Esophagus (tissue), 2 donors: ENCODE data around the gene APLF. TPM values are rescaled to one million over a fixed set of nuclear protein-coding genes. Genes with fewer than 3 reads are reported as not detected.

Experiments
- H3K27ac ChIP-seq, 2 donors: one replicate each; pipeline ENCODE4 v1.5.1; 2013; ENCODE audit warnings: low read depth in 2 of 2, mild to moderate bottlenecking in 2 of 2, inconsistent platforms in 1 of 2, low read length in 1 of 2, moderate library complexity in 1 of 2
- H3K27me3 ChIP-seq, 2 donors: one replicate each; pipeline ENCODE4 v1.6.1; 2013; ENCODE audit warnings: low read length in 2 of 2, control low read depth in 1 of 2, mild to moderate bottlenecking in 1 of 2; ENCODE audit not compliant: insufficient read depth in 2 of 2, control insufficient read depth in 1 of 2
- H3K36me3 ChIP-seq, 2 donors: one replicate each; pipeline ENCODE4 v1.6.1; 2013; ENCODE audit warnings: low read length in 1 of 2; ENCODE audit not compliant: control insufficient read depth in 2 of 2, insufficient read depth in 2 of 2
- H3K4me1 ChIP-seq, 2 donors: one replicate each; pipeline ENCODE4 v1.6.1; 2013; ENCODE audit warnings: low read length in 1 of 2; ENCODE audit not compliant: control insufficient read depth in 2 of 2, insufficient read depth in 2 of 2
- H3K4me3 ChIP-seq, 2 donors: one replicate each; pipeline ENCODE4 v1.5.1; 2013; ENCODE audit warnings: low read length in 2 of 2, mild to moderate bottlenecking in 2 of 2, low read depth in 1 of 2, moderate library complexity in 1 of 2
- H3K9me3 ChIP-seq, 2 donors: one replicate each; pipeline ENCODE4 v1.6.1; 2013; ENCODE audit warnings: mild to moderate bottlenecking in 2 of 2, low read depth in 1 of 2, low read length in 1 of 2, moderate library complexity in 1 of 2; ENCODE audit not compliant: control insufficient read depth in 2 of 2, insufficient read depth in 1 of 2
- WGBS, 2 donors: extraction: QIAGEN DNeasy Blood & Tissue Kit; methylation state at CpG; one replicate each; pipeline ENCODE4 v1.1.7; 2013; 5-methylcytosine and 5-hydroxymethylcytosine counted together
- polyA plus RNA-seq, 2 donors: library from polyadenylated mRNA; stranded (reverse); fragments of 200-250 nt; gene quantifications; one replicate each; pipeline ENCODE4 v1.2.3, GENCODE V29; 2013
- donor health status: healthy with polysubstance abuse.
- donor health status: Bipolar disorder and iron deficiency.

APLF gene
- polyA plus RNA-seq, 2 donors: 1.1 to 1.3 TPM

DNA sequence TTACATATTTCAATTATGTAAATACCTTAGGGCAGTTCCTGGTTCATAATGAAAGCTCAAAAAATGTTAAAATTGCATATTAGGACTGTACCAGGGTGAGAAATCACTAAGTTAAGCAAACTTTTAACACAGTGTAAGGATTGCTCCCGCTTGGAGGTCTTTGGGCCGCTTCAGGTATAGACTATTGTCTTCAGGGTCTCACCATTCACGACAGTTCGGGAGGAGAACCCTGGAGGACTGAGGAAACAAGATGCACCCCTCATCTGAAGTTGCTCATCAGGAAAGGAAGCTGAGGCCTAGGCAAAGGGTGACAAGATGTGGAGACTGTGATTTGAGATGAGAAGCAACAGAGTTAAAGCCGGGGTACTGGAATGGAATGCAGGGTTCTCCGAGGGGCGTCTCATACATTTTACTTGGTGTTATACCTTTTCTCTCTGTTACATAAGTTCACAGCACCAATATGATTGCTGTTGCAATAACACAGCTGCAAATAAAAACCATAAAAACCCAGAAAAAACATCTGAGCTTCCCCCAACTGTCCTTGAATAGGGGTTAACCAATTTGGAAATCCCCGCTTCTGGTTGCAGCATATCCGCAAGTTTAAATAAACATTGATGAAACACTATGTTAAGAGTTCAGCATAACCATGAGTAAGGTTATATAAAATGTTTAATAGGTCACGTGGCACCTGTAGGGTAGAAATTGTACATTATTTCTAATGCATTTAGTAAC lies 40.4 kb upstream of the APLF start:
- 60 to 64% methylated on average over 10 of the region's 10 CpGs for WGBS, 2 donors
- Histone ChIP-seq H3K36me3 (no peaks in the 10 kb centered on the region), H3K27me3 (no peaks in the 10 kb centered on the region), H3K27ac (no peak overlapping the region), H3K4me1 (peaks cover 0 to 2% of the 10 kb centered on the region in 2 donors), H3K4me3 (no peak overlapping the region), H3K9me3 (no peaks in the 10 kb centered on the region)

DNA sequence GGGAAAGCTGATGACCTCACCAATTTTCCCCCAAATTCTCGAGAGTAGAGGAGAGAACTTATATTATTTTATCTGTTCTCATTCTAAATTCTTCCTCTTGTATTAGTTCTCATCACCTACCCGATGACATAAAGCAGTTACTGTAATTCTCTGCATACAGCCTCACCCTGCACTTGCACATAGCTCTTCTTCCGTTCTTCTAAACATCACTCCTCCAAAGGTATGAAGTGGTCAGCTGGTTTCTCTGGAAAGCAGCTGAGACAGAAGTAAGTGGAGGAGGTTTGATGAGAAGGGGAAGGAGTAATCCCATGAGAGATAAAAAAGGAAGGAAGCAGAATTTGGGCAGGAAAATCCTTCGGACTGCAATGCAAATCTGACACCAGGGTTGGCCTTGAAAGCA lies 39.3 kb upstream of the APLF start:
- Histone ChIP-seq H3K4me3 (no peak overlapping the region), H3K4me1 (peaks cover 0 to 8% of the 10 kb centered on the region in 2 donors), H3K27ac (no peak overlapping the region), H3K36me3 (no peaks in the 10 kb centered on the region), H3K9me3 (no peaks in the 10 kb centered on the region), H3K27me3 (no peaks in the 10 kb centered on the region)
- 68 to 70% methylated on average over 4 of the region's 4 CpGs for WGBS, 2 donors

DNA sequence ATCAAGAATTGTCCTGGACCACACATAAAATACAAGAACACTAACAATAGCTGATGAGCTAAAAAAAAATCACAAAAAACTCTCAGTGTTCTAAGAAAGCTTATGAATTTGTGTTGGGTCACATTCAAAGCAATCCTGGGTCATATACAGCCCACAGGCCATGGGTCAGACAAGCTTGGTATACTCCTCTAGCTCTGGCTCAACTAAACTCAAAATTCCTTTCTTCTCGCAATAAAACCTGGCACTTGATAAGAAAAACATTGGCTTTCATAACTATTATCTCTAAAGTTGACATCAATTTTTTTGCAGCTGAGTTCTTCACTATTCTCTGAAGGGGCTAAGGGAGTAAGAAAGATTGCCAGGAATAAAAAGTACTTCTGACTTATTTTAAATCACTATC lies 38.6 kb upstream of the APLF start:
- Histone ChIP-seq H3K27ac (no peak overlapping the region), H3K36me3 (no peaks in the 10 kb centered on the region), H3K4me3 (no peak overlapping the region), H3K9me3 (no peaks in the 10 kb centered on the region), H3K27me3 (no peaks in the 10 kb centered on the region), H3K4me1 (peaks cover 0 to 13% of the 10 kb centered on the region in 2 donors)
- 64 to 68% methylated on average over 1 of the region's 1 CpG for WGBS, 2 donors

DNA sequence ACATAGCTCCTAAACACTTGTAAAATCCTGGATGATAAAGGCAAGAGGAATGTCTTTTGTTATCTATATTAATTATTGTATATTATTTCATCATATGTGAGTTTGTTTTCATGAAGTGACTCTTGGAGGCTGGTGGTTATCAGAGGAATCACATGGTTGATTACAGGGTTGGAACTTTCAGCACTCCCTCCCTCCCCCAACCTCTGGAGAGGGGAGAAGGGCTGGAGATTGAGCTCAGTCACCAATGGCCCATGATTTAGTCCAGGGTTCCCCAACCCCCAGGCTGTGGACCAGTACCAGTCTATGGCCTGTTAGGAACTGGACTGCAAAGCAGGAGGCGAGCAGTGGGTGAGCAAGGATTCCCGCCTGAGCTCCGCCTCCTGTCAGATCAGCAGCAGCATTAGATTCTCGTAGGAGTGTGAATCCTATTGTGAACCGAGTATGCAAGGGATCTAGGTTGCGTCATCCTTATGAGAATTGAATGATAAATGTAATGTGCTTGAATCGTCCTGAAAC lies 38.0 kb upstream of the APLF start:
- WGBS, 2 donors: 81% methylated on average over 7 of the region's 7 CpGs
- Histone ChIP-seq H3K36me3 (no peaks in the 10 kb centered on the region), H3K27ac (no peak overlapping the region), H3K4me3 (no peak overlapping the region), H3K9me3 (no peaks in the 10 kb centered on the region), H3K27me3 (no peaks in the 10 kb centered on the region), H3K4me1 (peaks cover 0 to 13% of the 10 kb centered on the region in 2 donors)

DNA sequence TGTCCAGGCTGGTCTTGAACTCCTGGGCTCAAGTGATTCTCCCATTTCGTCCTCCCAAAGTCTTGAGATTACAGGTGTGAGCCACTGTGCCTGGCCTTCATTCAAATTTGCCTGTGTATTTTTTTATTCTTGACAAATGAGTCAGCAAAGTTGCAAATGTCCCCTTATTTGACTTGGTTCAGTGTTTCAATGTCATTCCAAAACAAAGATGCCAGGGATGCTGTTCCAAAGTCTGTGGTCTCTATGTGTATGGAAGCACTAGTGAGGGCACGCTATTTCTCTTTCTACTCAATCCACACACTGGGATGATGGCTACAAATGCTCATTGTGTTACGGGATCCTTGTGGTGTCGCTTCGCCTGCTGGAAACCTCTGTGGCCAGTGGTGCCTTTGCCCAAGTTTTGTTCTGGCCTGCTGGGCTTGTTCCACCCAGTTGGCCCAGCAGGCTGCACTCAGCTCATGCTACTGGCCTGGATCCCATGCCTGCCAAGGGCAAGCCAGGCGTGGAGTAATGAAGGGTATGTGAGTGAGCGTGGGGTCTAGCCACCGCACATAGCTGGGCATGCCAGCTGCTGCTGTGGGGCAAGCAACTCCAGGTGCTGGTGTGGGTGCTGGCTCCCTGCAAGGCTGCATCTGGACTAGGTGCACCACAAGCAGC lies 35.9 kb upstream of the APLF start:
- H3K27ac ChIP-seq: no peak overlapping the region
- H3K4me3 ChIP-seq: no peak overlapping the region
- H3K36me3 ChIP-seq: no peaks in the 10 kb centered on the region
- H3K4me1 ChIP-seq: peaks cover 3 to 11% of the 10 kb centered on the region in 2 donors
- no peaks in the 10 kb centered on the region for H3K9me3 ChIP-seq
- 63 to 74% methylated on average over 8 of the region's 8 CpGs for WGBS, 2 donors
- no peaks in the 10 kb centered on the region for H3K27me3 ChIP-seq

DNA sequence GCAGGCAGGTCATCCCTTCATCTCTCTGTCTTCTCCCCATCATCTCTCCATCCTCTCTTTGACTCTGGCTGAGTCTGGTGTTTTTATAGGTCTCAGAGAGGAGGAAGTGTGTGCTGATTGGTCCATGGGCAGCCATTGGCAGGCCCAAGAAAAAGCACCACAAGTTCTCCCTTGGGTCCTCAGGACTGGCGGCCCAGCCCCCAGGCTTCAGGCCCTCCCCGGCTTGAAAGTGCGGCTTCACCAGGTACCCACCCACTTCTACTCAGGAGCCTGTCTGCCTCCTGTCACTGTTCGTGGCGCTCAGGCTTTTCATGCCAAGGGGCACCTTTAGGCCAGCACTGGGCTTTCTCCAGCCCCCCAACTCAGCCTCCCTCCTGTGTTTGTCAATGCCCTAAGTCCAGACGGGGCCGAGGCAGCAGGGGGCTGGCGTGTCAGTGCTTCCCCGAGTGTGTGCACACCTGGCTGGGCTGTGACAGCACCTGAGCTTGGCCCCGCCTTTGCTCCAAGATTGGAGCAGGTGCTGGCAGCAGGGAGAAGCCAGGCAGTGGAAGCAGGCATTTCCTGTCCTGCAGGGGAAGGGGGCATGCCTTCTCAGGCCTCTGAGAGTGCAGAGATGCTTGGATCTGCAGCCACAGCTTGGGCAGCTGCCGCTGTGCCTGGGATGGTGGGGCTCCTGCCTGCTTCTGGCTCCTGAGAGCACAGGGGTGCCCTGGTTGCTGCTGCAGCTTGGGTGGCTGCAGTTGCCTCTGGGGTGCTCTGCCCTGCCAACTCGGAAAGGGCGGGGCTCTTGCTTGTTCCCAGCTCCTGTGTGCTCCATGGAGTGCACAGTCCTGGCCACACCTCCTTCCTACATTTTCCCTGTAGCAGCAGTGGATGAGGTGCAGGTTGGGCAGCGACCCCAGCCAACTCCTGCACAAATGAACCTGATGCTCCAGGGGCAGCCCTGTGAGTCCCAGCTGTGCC lies 34.4 kb upstream of the APLF start:
- no peaks in the 10 kb centered on the region for H3K9me3 ChIP-seq
- H3K27me3 ChIP-seq: no peaks in the 10 kb centered on the region
- H3K4me3 ChIP-seq: no peak overlapping the region
- H3K36me3 ChIP-seq: no peaks in the 10 kb centered on the region
- peaks cover 3 to 11% of the 10 kb centered on the region in 2 donors for H3K4me1 ChIP-seq
- 60 to 69% methylated on average over 14 of the region's 14 CpGs for WGBS, 2 donors
- H3K27ac ChIP-seq: peak overlapping the region in 1 of 2 donors; percentile 24

DNA sequence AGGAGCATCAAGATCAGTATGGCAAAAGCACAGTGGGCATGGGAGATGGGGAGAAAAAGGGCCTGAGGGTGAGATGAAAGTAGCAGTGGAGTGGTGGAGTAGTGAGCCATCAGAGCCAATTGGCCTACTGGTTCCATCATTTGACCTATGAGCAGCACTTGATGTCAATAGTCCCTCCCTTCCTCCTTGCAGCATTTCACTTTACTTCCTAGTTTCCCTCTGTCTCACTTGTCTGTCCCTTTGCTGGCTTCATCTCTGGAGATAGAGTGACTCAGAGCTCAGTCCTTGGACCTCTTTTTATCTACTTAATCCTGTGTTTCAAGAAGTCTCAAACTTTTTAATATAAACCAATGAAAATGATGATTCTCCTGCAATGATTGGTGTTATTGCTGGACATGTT lies 32.4 kb upstream of the APLF start:
- no peak overlapping the region for H3K27ac ChIP-seq

DNA sequence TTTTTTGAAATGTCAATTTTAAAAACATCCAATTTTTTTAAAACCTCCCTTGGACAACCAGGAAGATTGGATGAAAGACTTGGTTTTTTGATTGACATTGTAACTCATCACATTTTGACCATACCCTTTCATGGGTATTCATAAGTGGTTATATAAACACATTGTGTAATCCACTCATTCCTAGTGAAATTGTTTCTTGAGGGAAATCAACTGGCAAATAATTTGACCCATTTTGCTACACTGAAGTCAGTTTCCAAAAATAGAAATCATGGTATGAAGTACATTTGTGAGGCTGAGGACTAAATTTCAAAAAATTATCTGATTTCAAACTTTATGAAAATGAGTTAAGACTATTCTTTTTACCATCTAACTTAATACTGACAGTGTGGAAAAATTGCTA lies 31.8 kb upstream of the APLF start:
- Histone ChIP-seq H3K9me3 (no peaks in the 10 kb centered on the region), H3K4me1 (peaks cover 3 to 11% of the 10 kb centered on the region in 2 donors), H3K27me3 (no peaks in the 10 kb centered on the region), H3K27ac (no peak overlapping the region), H3K4me3 (no peak overlapping the region), H3K36me3 (no peaks in the 10 kb centered on the region)

More for the DNA sequence above, 32.4 kb upstream of the APLF start:
- Histone ChIP-seq H3K9me3 (no peaks in the 10 kb centered on the region), H3K4me1 (peaks cover 3 to 11% of the 10 kb centered on the region in 2 donors), H3K36me3 (no peaks in the 10 kb centered on the region), H3K27me3 (no peaks in the 10 kb centered on the region), H3K4me3 (no peak overlapping the region)

DNA sequence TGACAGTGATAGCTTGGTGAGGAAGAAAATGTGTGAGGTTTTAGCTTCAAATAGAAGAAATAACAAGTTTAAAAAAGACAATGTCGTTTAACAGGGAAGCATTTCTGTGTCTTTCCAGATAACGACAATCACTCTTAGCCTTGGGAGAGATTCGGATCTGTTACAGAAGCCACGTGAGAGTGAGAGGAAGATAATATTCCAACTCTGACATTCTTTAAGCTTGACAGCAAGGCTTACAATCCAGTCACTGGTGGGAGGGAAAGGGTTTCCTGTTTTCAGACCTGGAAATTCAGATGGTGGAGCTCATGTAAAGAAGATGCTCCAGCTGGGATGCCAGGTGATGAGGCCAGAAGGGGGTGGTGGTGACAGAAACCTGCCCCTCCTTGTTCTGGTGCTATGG lies 31.1 kb upstream of the APLF start:
- WGBS, 2 donors: 57 to 58% methylated on average over 4 of the region's 4 CpGs
- Histone ChIP-seq H3K4me3 (no peak overlapping the region), H3K9me3 (no peaks in the 10 kb centered on the region), H3K4me1 (peaks cover 3 to 11% of the 10 kb centered on the region in 2 donors), H3K36me3 (no peaks in the 10 kb centered on the region), H3K27ac (peak overlapping the region in 1 of 2 donors; percentile 41), H3K27me3 (no peaks in the 10 kb centered on the region)
